Left lung (tissue), 10 donors: ENCODE measurements around the gene THEMIS2. TPM values are rescaled to one million over a fixed set of nuclear protein-coding genes. Genes with fewer than 3 reads are reported as not detected.
"Not testable (repeated sequence)": the region's sequence is repeated elsewhere in the genome, so short reads cannot be mapped to it uniquely, and the experiment has no call there.

Source experiments
- ATAC-seq: fragments of 200-7000 bp; cut with Tn5 transposase; one replicate; pipeline ENCODE4 v1.9.1; 2020; ENCODE audit warnings: moderate library complexity
- DNase-seq, 4 donors: peaks; one replicate each; pipeline ENCODE4 v3.0.0-alpha.2; 2013 to 2020
- H3K27ac ChIP-seq, 2 donors: fragments of 200-600 bp; sonication (generic) in 1 of 2; one replicate each; pipeline versions ENCODE4 v1.5.0 to v1.8.0; 2020 to 2021
- H3K27me3 ChIP-seq, 2 donors: fragments of 200-600 bp; sonication (generic) in 1 of 2; one replicate each; pipeline versions ENCODE4 v1.5.0 to v1.8.0; 2020 to 2021
- H3K36me3 ChIP-seq, 2 donors: fragments of 200-600 bp; sonication (generic) in 1 of 2; one replicate each; pipeline versions ENCODE4 v1.5.0 to v1.8.0; 2020 to 2021
- H3K4me1 ChIP-seq, 2 donors: fragments of 200-600 bp; one replicate each; pipeline ENCODE4 v1.8.0; 2021
- H3K4me3 ChIP-seq, 2 donors: fragments of 200-600 bp; sonication (generic) in 1 of 2; one replicate each; pipeline versions ENCODE4 v1.5.0 to v1.8.0; 2020 to 2021; ENCODE audit warnings: mild to moderate bottlenecking in 1 of 2
- H3K9me3 ChIP-seq, 2 donors: fragments of 200-600 bp; sonication (generic) in 1 of 2; one replicate each; pipeline versions ENCODE4 v1.5.0 to v1.8.0; 2020 to 2021
- intact Hi-C, 2 donors: fragments of 100-400 bp; cut with DNase I; formaldehyde crosslinking; loops; one replicate each; pipeline versions ENCODE4 v1.11.2 to v1.14.2; 2022
- polyA plus RNA-seq, 6 donors: library from polyadenylated mRNA; unstranded; fragments of 120-200 nt; gene quantifications; one replicate each; pipeline ENCODE4 v1.2.1, GENCODE V29; 2013; ENCODE audit not compliant: insufficient read length in 6 of 6
- total RNA-seq, 2 donors: library from RNA; stranded (reverse); fragmentation: NEBNext Ultra II Directional; extraction: Animal tissue kit (Norgen Biotek cat#: 25700); gene quantifications; one replicate each; pipeline ENCODE4 v1.2.1, GENCODE V29; 2021
- TF ChIP-seq, protein P1 (sequence below), 2 donors: fragments of 200-600 bp; sonication (generic) in 1 of 2; IDR thresholded peaks; one replicate each; pipeline versions ENCODE4 v1.5.0 to v1.8.0; 2021; ENCODE audit warnings: antibody characterized with exemption in 2 of 2
- donor health status: DM: no; HTN: yes; CAD: no.
- donor health status: DM: no; HTN: no; CAD: no.

The THEMIS2 gene
- total and polyA plus RNA-seq, 8 donors, result 5.7 to 110 (median 7.1) TPM

DNA sequence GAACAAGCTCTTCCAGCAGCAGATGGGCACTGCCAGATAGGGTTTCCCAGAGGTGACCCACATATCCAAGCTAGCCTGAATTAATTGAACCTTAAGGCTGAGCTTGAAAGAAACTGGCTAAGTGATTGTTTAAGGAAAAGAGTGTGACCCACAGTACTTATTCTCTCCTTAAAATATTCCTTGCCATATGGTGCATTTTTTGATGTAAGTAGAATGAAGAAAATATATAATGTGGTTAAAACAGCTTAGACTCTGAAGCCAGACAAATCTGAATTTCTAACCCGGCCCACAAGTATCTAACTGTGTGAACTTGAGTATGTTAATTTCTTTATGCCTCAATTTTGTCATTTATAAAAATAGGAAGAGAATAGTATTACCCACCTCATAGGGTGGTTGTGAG is 36.8 kb upstream of the THEMIS2 start:
- Histone ChIP-seq H3K4me3 (no peak overlapping the region), H3K27ac (no peak overlapping the region), H3K27me3 (no peaks in the 10 kb centered on the region), H3K36me3 (peaks cover 0 to 65% of the 10 kb centered on the region in 2 donors), H3K4me1 (peaks cover 14 to 27% of the 10 kb centered on the region in 2 donors), H3K9me3 (no peaks in the 10 kb centered on the region)
- TF ChIP-seq, protein P1, sequence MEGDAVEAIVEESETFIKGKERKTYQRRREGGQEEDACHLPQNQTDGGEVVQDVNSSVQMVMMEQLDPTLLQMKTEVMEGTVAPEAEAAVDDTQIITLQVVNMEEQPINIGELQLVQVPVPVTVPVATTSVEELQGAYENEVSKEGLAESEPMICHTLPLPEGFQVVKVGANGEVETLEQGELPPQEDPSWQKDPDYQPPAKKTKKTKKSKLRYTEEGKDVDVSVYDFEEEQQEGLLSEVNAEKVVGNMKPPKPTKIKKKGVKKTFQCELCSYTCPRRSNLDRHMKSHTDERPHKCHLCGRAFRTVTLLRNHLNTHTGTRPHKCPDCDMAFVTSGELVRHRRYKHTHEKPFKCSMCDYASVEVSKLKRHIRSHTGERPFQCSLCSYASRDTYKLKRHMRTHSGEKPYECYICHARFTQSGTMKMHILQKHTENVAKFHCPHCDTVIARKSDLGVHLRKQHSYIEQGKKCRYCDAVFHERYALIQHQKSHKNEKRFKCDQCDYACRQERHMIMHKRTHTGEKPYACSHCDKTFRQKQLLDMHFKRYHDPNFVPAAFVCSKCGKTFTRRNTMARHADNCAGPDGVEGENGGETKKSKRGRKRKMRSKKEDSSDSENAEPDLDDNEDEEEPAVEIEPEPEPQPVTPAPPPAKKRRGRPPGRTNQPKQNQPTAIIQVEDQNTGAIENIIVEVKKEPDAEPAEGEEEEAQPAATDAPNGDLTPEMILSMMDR (IDR thresholded peaks at IDR 0.05), result no peak
- ATAC-seq (no peak), DNase-seq (no peak)
- intact Hi-C loops, result no loop called here

DNA sequence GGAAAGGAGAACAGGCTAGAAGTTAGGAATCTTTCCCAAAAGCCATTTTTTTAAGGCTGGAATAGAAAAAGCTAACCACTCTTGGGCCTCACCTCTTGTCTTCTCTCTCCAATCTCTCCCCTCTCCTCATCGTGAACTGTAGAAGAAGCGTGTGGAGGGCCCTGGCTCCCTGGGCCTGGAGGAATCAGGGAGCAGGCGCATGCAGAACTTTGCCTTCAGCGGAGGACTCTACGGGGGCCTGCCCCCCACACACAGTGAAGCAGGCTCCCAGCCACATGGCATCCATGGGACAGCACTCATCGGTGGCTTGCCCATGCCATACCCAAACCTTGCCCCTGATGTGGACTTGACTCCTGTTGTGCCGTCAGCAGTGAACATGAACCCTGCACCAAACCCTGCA is 22.4 kb upstream of the THEMIS2 start:
- Histone ChIP-seq H3K27me3 (no peaks in the 10 kb centered on the region), H3K36me3 (peaks cover 0 to 71% of the 10 kb centered on the region in 2 donors), H3K4me1 (no peaks in the 10 kb centered on the region), H3K9me3 (no peaks in the 10 kb centered on the region), H3K4me3 (no peak overlapping the region), H3K27ac (no peak overlapping the region)
- TF ChIP-seq, protein P1 (IDR thresholded peaks at IDR 0.05), result no peak
- intact Hi-C loops, result no loop called here
- DNase-seq (no peak), ATAC-seq (no peak)

DNA sequence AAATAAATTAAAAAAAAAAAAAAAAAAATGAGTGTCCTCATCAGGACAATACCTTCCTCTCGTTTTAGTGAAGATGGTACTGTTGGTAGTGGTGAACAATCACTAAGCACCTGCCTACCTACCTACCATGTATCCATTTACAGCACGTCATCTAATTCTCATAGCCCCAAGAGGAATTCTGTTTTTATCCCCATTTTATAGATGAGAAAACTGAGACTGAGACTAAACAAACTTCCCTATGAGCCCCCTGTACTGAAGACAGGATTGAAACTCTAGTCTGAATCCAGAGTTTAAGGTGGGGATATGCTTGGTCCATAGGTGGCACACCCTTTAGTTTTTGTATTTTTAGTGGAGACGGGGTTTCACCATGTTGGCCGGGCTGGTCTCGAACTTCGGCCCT is 17.3 kb upstream of the THEMIS2 start:
- TF ChIP-seq, protein P1 (IDR thresholded peaks at IDR 0.05), result no peak
- no peaks in the 10 kb centered on the region for H3K27me3 ChIP-seq
- no peaks in the 10 kb centered on the region for H3K9me3 ChIP-seq
- DNase-seq (no peak), ATAC-seq (no peak)
- peaks cover 6 to 23% of the 10 kb centered on the region in 2 donors for H3K4me1 ChIP-seq
- H3K4me3 ChIP-seq, result no peak overlapping the region
- peaks cover 0 to 19% of the 10 kb centered on the region in 2 donors for H3K36me3 ChIP-seq
- H3K27ac ChIP-seq, result no peak overlapping the region
- intact Hi-C loops, result no loop called here

DNA sequence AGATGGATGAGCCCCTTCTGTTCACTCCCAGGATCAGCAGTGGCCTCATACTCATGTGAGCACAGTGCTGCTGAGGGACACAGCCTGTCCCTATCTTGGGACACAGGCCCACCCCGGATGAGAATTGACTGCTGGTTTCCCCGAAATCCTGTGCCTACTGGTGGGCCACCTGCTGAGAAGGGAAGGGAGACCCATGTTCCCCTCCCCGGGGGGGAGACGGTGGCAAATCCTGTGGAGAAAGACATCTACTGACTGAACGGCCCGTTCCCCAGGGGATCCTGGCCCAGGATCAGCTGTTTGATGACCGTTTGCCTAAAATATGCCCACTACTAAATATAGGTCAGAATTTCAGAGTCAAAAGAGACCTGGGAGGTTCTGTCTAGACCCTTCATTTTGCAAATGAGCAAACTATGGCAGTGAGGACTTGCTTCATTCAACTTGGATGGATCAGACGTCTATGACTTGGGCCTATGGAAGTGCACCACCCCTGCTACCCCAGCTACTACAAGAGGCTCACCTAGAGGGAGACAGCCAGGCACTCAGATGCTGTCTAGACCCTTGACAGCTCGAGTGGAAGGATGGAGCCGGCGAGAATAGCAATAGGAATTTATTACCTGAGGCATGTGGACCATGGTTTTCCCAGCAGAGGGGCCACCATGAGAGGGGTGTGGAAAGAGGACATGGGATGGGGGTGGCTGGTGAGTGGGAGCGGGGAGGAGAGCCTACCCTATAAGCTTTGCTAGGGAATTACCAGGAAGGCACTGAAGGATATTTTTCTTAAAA is 15.6 kb upstream of the THEMIS2 start:
- TF ChIP-seq, protein P1 (IDR thresholded peaks at IDR 0.05), result no peak
- Histone ChIP-seq H3K36me3 (peaks cover 0 to 3% of the 10 kb centered on the region in 2 donors), H3K9me3 (no peaks in the 10 kb centered on the region), H3K27me3 (no peaks in the 10 kb centered on the region), H3K4me1 (peaks cover 6 to 28% of the 10 kb centered on the region in 2 donors), H3K27ac (no peak overlapping the region), H3K4me3 (no peak overlapping the region)
- intact Hi-C loops, result no loop called here
- DNase-seq (no peak), ATAC-seq (no peak)

DNA sequence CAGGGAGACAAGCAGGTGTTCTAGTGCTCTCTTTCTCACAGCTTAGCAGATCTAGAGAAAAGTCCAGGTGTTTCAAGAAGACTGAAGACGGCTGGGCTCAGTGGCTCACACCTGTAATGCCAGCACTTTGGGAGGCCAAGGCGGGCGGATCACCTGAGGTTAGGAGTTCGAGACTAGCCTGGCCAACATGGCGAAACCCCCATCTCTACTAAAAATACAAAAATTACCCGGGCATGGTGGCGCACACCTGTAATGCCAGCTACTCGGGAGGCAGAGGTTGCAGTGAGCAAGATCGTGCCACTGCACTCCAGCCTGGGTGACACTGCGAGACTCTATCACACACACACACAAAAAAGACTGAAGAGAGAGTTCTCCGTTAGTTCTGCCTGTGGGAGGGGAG is 14.8 kb upstream of the THEMIS2 start:
- ATAC-seq, H3K27me3 ChIP-seq, H3K9me3 ChIP-seq, intact Hi-C loops, H3K36me3 ChIP-seq, H3K27ac ChIP-seq, H3K4me3 ChIP-seq, DNase-seq: not testable (repeated sequence)
- H3K4me1 ChIP-seq, result peaks cover 6 to 36% of the 10 kb centered on the region in 2 donors
